Measurements from ENCODE around the gene CCND1. TPM values are rescaled to one million over a fixed set of nuclear protein-coding genes. Genes with fewer than 3 reads are reported as not detected.

The CCND1 gene
- total RNA-seq, 4 donors from 2014 or later = 54.4 to 92.7 (median 62.0) TPM

DNA sequence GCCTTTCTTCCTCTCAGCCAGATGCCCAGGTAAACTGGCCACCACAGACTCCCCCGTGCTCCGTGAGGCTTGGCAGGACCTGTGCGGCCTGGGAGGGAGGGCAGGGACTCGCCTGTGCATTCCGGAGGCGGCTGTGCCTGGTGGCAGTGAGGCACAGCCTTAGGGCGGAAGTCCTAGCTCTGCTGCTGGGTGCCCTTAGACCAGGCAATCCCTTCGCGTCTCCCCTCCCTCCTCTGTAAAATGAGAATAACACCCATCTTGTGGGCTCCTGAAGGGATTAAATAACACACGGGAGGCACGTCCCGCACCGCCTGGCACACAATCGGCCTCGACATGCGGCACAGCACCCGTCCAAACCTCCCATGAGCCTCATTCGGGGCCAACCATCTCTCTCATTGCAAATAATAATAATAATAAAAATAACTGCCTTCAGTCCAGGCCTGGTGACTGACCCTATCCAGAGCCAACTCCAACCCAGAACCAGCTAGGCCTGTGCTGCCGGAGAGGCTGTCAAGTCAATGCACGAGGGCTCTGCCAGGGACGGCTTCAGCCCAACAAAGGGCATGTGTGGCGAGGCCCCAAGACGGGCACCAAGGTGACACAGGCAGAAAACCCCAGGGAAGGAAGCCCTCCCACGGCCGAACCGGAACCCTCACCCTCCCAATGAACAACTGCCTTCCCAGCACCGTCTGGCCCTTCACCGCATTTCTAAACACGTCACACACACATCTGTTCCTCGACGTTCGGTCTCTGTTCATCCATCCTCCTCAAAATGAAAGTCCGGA, 26.0 kb downstream of the CCND1 start:
- peaks cover 8 to 13% (median 11%) of the 10 kb centered on the region in 4 donors for H3K4me1 ChIP-seq
- no peak overlapping the region for H3K27ac ChIP-seq (replicated peaks in 1 of 4)
- no peaks in the 10 kb centered on the region for H3K27me3 ChIP-seq
- intact Hi-C loops (cut with DNase I) = no loop called here
- TF ChIP-seq, protein P1, sequence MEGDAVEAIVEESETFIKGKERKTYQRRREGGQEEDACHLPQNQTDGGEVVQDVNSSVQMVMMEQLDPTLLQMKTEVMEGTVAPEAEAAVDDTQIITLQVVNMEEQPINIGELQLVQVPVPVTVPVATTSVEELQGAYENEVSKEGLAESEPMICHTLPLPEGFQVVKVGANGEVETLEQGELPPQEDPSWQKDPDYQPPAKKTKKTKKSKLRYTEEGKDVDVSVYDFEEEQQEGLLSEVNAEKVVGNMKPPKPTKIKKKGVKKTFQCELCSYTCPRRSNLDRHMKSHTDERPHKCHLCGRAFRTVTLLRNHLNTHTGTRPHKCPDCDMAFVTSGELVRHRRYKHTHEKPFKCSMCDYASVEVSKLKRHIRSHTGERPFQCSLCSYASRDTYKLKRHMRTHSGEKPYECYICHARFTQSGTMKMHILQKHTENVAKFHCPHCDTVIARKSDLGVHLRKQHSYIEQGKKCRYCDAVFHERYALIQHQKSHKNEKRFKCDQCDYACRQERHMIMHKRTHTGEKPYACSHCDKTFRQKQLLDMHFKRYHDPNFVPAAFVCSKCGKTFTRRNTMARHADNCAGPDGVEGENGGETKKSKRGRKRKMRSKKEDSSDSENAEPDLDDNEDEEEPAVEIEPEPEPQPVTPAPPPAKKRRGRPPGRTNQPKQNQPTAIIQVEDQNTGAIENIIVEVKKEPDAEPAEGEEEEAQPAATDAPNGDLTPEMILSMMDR (IDR thresholded peaks at IDR 0.05) = no peak
- no peak for TF ChIP-seq POLR2A (IDR thresholded peaks at IDR 0.05; ENCODE audit: low read depth)
- TF ChIP-seq EP300 (IDR thresholded peaks at IDR 0.05) = no peak
- TF ChIP-seq POLR2AphosphoS5 (IDR thresholded peaks at IDR 0.05) = no peak
- DNase-seq (ENCODE audit: extremely low spot score) = no peak
- WGBS = 80% methylated on average over 17 of the region's 33 CpGs
- no peaks in the 10 kb centered on the region for H3K9me3 ChIP-seq
- no peak overlapping the region for H3K4me3 ChIP-seq
- peaks cover 40 to 90% (median 82%) of the 10 kb centered on the region in 4 donors for H3K36me3 ChIP-seq

DNA sequence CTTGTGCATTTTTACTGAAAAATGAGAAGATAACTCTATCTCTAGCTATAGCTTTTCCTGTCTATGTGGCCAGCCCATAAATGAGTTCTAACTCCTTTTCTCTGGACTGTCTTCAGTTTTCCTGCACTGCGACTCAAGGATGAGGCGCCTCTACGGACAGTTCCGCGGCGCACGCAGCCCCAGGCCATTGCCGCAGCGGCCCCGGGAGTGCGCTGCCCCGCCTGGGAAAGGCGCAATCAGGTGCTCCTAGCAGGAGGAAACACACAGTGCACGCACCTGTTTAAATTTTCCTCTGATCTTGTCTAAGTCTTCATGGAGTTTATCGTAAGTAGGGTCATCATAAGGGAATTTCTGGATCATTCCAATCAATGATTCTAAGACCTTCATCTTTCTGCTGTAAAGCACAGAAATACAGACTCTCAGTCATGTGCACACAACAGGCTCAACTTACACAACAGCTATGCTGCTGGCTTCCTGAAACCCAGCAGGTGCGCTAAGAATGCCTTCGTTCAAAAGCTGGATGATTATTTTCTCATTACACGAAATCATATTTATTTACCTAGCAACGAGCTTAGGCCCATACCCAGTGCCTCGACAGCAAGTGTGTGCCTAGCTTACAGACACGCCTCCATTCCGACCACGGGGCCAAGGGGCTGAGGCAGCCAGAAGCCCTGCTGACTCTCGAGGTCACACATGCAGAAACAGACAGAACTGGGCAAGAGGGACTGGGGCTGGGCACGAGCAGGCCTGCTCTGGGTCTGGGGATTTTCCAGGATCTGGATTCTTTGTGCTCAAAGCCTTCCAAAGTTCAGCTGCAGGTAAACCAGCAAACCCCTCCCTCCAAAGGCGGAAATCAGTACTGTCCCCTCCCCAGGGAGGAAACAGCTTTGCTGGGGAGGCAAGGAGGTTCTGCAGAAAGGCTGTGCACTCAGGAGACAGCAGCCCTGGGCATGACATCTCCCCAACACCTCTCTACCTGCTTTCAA, 27.0 kb downstream of the CCND1 start:
- Histone ChIP-seq H3K4me1 (peaks cover 8 to 20% (median 14%) of the 10 kb centered on the region in 4 donors), H3K9me3 (no peaks in the 10 kb centered on the region), H3K27me3 (no peaks in the 10 kb centered on the region), H3K27ac (replicated peaks in 1 of 4) (no peak overlapping the region), H3K36me3 (peaks cover 43 to 90% (median 86%) of the 10 kb centered on the region in 4 donors), H3K4me3 (no peak overlapping the region)
- TF ChIP-seq, protein P1 (IDR thresholded peaks at IDR 0.05) = no peak
- WGBS = 83% methylated on average over 26 of the region's 26 CpGs
- intact Hi-C loops (cut with DNase I) = no loop called here
- DNase-seq (ENCODE audit: extremely low spot score) = no peak

DNA sequence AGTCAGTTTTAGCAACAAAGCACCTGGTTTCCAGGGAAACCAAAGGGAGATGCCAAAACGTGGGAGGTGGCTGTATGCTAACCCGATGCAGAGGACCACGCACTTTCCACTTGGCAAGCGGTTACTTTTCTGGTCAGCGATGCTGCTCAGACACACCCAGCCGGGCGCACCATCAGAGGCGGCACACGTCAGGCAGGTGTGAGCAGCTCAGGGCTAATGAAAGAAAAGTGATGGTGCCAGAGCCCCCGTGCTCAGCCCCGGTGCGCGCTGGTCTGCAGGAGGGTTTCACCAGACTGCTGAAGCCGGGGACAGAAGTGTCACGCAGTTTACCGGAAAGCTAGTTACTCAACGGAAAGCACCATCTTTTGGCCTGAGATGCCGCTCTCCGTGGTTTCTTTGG, 28.5 kb downstream of the CCND1 start:
- H3K4me1 ChIP-seq = peaks cover 21 to 36% (median 30%) of the 10 kb centered on the region in 4 donors
- H3K27ac ChIP-seq (replicated peaks in 1 of 4) = no peak overlapping the region
- peaks cover 36 to 77% (median 72%) of the 10 kb centered on the region in 4 donors for H3K36me3 ChIP-seq
- 85% methylated on average over 18 of the region's 19 CpGs for WGBS
- TF ChIP-seq, protein P1 (IDR thresholded peaks at IDR 0.05) = no peak
- TF ChIP-seq POLR2AphosphoS5 (IDR thresholded peaks at IDR 0.05) = no peak
- TF ChIP-seq POLR2A (IDR thresholded peaks at IDR 0.05; ENCODE audit: low read depth) = no peak
- no peak for TF ChIP-seq EP300 (IDR thresholded peaks at IDR 0.05)
- H3K27me3 ChIP-seq = no peaks in the 10 kb centered on the region
- no peak overlapping the region for H3K4me3 ChIP-seq
- no peak for DNase-seq (ENCODE audit: extremely low spot score)
- no peaks in the 10 kb centered on the region for H3K9me3 ChIP-seq
- intact Hi-C loops (cut with DNase I) = no loop called here

DNA sequence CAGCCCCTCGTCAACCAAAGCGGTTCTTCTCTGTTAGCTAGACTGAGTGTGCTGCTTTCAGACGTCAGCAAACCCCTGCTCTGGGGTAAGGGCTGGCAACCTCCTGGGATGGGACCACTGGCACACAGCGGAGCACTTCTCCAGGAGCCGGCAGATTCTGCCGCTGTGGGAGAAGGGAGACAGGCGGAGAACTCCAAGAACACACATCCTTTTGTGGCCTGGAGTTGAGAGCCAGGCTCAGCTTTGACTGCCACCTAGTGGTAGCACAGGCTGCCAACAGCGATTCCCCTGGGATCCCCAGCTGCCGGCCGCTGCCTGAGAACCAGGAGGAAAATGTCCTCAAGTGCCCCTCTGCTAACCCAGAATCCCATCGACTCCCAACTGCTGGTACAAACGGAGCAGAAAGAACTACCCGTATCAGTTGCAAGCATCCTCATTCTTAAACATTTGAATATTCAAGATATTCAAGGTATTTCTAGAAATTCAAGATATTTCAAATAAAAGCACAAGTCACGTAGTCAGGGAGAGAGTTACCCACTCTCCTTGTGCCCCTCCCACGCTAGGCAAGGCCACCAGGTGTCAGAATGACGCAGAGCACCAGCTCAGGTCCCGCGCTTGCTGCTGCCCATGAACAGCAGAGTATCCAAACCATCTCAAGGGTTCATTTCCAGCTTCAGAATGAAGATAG, 29.3 kb downstream of the CCND1 start:
- 25% methylated on average over 18 of the region's 18 CpGs for WGBS
- H3K4me3 ChIP-seq = no peak overlapping the region
- TF ChIP-seq POLR2AphosphoS5 (IDR thresholded peaks at IDR 0.05) (peak; percentile 38 to 77), POLR2A (IDR thresholded peaks at IDR 0.05; ENCODE audit: low read depth) (no peak)
- TF ChIP-seq, protein P1 (IDR thresholded peaks at IDR 0.05) = peak; percentile 92 to 96 (median 93)
- DNase-seq (ENCODE audit: extremely low spot score) = peak; percentile 94
- no peaks in the 10 kb centered on the region for H3K27me3 ChIP-seq
- intact Hi-C loops (cut with DNase I) = no loop called here
- peaks cover 32 to 69% (median 65%) of the 10 kb centered on the region in 4 donors for H3K36me3 ChIP-seq
- peak overlapping the region; percentile 48 to 72 (median 51) for H3K27ac ChIP-seq (replicated peaks in 1 of 4)
- H3K4me1 ChIP-seq = peaks cover 22 to 38% (median 34%) of the 10 kb centered on the region in 4 donors
- H3K9me3 ChIP-seq = no peaks in the 10 kb centered on the region
